ENCODE data around the gene POU2AF1. TPM values are rescaled to one million over a fixed set of nuclear protein-coding genes. Genes with fewer than 3 reads are reported as not detected.

Gene POU2AF1
- total RNA-seq, 1 donor from 2014 or later = not detected

DNA sequence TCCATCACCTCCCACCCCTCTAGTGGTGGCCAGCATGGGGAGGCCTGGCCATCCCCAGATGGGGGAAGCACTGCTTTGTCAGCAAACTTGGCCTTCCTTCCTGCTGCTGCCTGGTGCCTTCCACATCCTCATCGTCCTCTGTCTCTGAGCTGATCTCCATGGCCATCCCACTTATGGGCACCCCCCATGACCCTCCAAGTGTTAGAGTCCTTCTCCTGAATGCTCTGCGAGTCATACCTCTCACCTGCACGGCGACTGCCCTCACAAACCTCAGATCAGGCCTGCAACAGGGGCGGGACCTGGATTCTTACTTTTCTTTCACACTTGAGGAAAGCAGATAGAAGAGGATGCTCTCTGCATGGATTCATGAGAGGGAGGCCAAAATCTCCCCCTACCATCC is 24.0 kb downstream of the POU2AF1 start:
- Mint-ChIP-seq H3K27ac (ENCODE audit: unreplicated experiment) (no peak overlapping the region), H3K27me3 (ENCODE audit: unreplicated experiment) (peaks cover 10% of the 10 kb centered on the region), H3K36me3 (ENCODE audit: unreplicated experiment) (no peaks in the 10 kb centered on the region), H3K4me3 (ENCODE audit: unreplicated experiment) (no peak overlapping the region), H3K4me1 (ENCODE audit: unreplicated experiment) (no peaks in the 10 kb centered on the region), H3K9me3 (ENCODE audit: unreplicated experiment) (no peaks in the 10 kb centered on the region)
- TF ChIP-seq, protein P1, sequence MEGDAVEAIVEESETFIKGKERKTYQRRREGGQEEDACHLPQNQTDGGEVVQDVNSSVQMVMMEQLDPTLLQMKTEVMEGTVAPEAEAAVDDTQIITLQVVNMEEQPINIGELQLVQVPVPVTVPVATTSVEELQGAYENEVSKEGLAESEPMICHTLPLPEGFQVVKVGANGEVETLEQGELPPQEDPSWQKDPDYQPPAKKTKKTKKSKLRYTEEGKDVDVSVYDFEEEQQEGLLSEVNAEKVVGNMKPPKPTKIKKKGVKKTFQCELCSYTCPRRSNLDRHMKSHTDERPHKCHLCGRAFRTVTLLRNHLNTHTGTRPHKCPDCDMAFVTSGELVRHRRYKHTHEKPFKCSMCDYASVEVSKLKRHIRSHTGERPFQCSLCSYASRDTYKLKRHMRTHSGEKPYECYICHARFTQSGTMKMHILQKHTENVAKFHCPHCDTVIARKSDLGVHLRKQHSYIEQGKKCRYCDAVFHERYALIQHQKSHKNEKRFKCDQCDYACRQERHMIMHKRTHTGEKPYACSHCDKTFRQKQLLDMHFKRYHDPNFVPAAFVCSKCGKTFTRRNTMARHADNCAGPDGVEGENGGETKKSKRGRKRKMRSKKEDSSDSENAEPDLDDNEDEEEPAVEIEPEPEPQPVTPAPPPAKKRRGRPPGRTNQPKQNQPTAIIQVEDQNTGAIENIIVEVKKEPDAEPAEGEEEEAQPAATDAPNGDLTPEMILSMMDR (IDR thresholded peaks at IDR 0.05) = no peak
- DNase-seq (ENCODE audit: extremely low spot score, unreplicated experiment) = no peak

DNA sequence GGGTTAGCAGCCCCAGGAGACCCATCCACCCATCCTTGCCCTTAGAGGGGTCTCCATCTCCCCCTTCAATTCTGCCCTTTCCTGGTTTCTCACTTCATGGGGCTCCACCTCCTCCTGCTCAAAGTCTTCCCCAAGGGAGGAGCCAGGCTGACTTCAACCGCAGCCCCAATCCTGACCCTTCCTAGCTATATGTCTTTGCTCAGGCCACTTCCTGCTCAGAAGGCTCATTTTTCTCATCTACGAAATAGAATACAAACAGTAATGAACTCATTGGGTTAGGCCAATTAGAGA is 24.5 kb downstream of the POU2AF1 start:
- TF ChIP-seq, protein P1 (IDR thresholded peaks at IDR 0.05) = no peak
- Mint-ChIP-seq H3K9me3 (ENCODE audit: unreplicated experiment) (no peaks in the 10 kb centered on the region), H3K4me1 (ENCODE audit: unreplicated experiment) (no peaks in the 10 kb centered on the region), H3K36me3 (ENCODE audit: unreplicated experiment) (no peaks in the 10 kb centered on the region), H3K27me3 (ENCODE audit: unreplicated experiment) (peaks cover 13% of the 10 kb centered on the region), H3K27ac (ENCODE audit: unreplicated experiment) (no peak overlapping the region), H3K4me3 (ENCODE audit: unreplicated experiment) (no peak overlapping the region)
- DNase-seq (ENCODE audit: extremely low spot score, unreplicated experiment) = no peak

DNA sequence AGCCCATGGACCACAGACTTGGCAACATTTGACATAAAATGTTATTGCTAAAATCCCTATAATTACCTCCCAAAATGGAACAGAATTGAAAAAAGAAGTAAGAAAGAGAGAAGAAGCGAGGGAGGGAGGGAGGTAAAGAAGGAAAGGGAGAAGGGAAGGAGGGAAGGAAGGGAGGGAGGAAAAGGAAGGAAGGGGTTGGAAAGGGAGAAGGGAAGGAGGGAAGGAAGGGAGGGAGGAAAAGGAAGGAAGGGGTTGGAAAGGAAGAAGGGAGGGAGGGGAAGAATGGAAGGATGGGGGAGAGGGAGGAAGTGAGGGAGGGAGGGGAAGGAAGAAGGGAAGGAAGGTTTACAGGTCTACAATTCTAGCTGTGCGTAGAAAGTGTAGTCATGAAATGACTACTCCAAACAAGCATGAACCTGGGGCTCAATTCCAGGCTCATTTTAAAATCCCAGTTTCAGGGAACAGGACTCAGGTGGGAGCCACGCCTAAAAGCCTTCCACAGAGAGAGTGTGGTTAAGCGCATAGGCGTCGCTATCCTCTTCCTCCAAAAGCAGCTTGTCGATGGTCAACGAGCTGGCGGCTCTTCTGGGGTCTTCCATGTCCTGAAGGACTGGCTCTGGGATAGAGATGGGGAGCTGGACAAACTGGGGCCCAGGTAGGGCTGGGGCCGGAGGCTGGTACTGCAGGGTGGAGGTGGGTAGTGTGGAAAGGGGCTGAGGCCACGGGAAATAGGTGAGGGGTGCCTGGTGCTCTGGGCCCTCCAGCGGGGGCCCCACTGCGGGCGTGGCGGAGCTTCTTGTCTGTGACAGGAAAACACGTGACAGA is 25.1 kb downstream of the POU2AF1 start:
- DNase-seq (ENCODE audit: extremely low spot score, unreplicated experiment) = no peak
- Mint-ChIP-seq H3K36me3 (ENCODE audit: unreplicated experiment) (no peaks in the 10 kb centered on the region), H3K27me3 (ENCODE audit: unreplicated experiment) (peaks cover 18% of the 10 kb centered on the region), H3K9me3 (ENCODE audit: unreplicated experiment) (no peaks in the 10 kb centered on the region), H3K4me3 (ENCODE audit: unreplicated experiment) (no peak overlapping the region), H3K4me1 (ENCODE audit: unreplicated experiment) (no peaks in the 10 kb centered on the region), H3K27ac (ENCODE audit: unreplicated experiment) (no peak overlapping the region)
- TF ChIP-seq, protein P1 (IDR thresholded peaks at IDR 0.05) = no peak

DNA sequence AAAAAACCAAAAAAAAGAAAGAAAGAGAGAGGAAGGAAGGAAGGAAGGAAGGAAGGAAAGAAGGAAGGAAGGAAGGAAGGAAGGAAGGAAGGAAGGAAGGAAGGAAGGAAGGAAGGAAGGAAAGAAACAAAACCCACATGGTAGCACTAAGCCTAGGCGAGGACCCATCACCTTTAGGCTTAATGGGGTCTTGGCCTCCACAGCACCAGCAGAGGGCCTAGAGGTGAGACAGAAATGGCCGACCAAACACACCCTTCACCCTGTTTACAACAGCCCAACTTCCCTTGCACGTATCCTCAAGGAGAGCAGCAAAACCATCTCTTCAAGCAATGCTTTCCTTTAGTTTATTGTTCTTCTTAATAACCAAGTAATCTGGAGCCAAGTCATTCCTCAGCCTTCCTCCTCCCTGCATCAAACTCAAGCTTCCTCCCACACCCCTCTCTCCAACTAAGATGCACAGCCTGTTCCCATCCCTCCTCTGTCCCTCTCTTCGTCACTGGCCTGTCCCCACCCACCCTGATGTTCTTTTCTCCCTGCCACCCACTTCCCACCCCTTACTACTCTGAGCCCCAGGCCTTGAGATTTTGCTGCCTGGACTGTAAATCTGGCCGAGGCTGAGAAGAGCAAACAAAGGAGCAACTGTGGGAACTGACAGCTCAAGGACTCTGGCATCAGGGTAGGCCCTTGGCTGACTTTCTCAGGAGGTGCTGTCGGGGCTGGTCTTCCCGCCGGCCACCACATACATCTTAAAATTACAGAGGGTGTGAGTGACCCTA is 26.0 kb downstream of the POU2AF1 start:
- TF ChIP-seq, protein P1 (IDR thresholded peaks at IDR 0.05) = no peak
- no peaks in the 10 kb centered on the region for H3K36me3 Mint-ChIP-seq (ENCODE audit: unreplicated experiment)
- H3K27ac Mint-ChIP-seq (ENCODE audit: unreplicated experiment) = no peak overlapping the region
- H3K4me1 Mint-ChIP-seq (ENCODE audit: unreplicated experiment) = no peaks in the 10 kb centered on the region
- no peaks in the 10 kb centered on the region for H3K9me3 Mint-ChIP-seq (ENCODE audit: unreplicated experiment)
- H3K27me3 Mint-ChIP-seq (ENCODE audit: unreplicated experiment) = peaks cover 22% of the 10 kb centered on the region
- no peak overlapping the region for H3K4me3 Mint-ChIP-seq (ENCODE audit: unreplicated experiment)
- DNase-seq (ENCODE audit: extremely low spot score, unreplicated experiment) = no peak

DNA sequence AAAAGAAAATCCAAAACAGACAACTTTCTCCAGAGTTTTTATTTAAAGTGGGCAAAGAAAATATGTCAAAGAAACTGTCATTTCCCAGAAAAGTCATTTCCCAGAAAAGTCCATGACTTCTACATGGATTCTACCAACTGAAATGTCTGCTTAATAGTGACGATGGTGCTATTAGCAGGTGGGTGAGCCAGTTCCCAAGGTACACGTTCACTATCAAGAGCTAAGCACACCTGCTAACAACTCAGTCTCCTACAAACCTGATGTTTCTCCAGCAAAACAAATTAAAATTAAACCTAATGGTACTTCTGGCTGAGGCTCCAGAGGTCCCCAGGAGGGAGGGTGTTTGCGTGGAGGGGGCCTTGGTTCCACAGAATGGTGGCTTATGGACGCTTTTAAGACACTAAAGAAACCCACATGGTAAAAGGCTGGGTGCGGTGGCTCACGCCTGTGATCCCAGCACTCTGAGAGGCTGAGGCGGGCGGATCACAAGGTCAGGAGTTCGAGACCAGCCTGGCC is 26.8 kb downstream of the POU2AF1 start:
- Mint-ChIP-seq H3K9me3 (ENCODE audit: unreplicated experiment) (no peaks in the 10 kb centered on the region), H3K4me1 (ENCODE audit: unreplicated experiment) (no peaks in the 10 kb centered on the region)
- TF ChIP-seq, protein P1 (IDR thresholded peaks at IDR 0.05) = no peak

More for the DNA sequence above, 26.8 kb downstream of the POU2AF1 start:
- Mint-ChIP-seq H3K27ac (ENCODE audit: unreplicated experiment) (no peak overlapping the region), H3K4me3 (ENCODE audit: unreplicated experiment) (no peak overlapping the region), H3K27me3 (ENCODE audit: unreplicated experiment) (peaks cover 22% of the 10 kb centered on the region), H3K36me3 (ENCODE audit: unreplicated experiment) (no peaks in the 10 kb centered on the region)
- no peak for DNase-seq (ENCODE audit: extremely low spot score, unreplicated experiment)
